HG02610 (cell line): Measurements from ENCODE around the gene MYL6B.
"Not testable (repeated sequence)": the region's sequence is repeated elsewhere in the genome, so short reads cannot be mapped to it uniquely, and the experiment has no call there.

ENCODE experiments used
- ATAC-seq: cut with Tn5 transposase; IDR thresholded peaks from one replicate; pipeline ENCODE4 v1.9.1; 2021; ENCODE audit warnings: mild to moderate bottlenecking, moderate library complexity; ENCODE audit not compliant: unreplicated experiment

The MYL6B gene

GRCh38 chr12:56152132-56152755, at the start of gene MYL6B:
TSS of gene MYL6B (plus strand) at chr12:56152587. CDS start at chr12:56153919, 1,332 bp downstream.
- ATAC-seq, result peak; percentile 86

GRCh38 chr12:56102683-56103065, 49.7 kb upstream of the MYL6B start:
- no peak for ATAC-seq

DNA sequence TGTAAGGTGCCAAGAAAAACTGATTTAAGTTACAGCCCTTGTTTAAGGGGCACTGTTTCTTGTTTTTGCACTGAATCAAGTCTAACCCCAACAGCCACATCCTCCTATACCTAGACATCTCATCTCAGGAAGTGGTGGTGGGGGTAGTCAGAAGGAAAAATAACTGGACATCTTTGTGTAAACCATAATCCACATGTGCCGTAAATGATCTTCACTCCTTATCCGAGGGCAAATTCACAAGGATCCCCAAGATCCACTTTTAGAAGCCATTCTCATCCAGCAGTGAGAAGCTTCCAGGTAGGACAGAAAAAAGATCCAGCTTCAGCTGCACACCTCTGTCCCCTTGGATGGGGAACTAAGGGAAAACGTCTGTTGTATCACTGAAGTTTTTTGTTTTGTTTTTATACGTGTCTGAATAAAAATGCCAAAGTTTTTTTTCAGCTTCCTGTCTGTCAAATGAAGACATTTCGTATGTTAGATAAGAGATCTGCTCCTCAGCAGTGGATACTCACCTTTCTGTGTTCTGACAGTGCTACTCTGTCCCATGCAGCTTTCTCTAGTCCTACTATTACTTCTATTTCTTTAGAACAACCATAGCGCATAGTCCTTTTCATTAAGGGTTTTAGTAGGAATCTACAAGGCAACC, 49.2 kb upstream of the MYL6B start:
- ATAC-seq, result no peak

GRCh38 chr12:56103823-56104108, 48.6 kb upstream of the MYL6B start:
- ATAC-seq, result no peak

GRCh38 chr12:56104109-56104814, 48.1 kb upstream of the MYL6B start, which contains the start of gene PA2G4:
TSS of gene PA2G4 (plus strand) at chr12:56104559. CDS start at chr12:56104738, 179 bp downstream.
- ATAC-seq, result peak; percentile 94

DNA sequence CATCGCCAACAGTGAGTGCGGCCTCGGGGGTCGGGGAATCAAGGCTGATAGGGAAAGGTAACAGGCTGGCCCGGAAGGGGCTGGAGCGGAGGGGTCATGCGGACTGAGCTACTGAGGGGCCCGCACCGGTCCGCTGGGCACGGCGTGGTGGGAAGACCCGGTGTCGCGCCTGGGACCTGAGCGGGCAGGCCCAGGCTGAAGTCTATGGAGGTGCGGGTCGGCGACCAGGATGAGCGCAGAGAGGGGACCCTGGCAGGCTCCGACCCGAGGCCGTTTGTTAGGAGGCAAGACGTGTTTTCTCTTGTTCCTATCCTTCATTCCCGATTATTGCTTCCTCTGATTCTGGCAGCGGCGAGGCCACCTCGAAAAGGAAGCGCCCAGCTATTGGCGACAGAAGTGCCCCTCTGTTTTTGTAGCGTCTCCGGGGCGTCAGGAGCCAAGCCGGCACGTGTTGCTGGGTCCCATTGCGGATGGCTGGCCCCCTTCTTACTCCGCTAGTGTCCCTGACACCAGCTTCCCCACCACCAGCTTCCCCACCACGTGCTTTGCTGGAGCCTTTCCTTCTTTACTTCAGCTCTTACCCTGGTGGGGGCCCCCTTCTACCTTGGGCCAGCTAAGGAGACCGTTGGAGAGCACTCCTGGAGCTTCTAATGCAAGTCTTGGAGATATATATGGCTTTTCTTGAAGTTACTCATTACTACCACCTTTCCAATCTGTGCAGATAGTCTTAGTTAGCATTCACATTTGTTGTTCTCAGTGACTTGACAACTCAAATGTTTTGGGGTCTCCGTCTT, 47.4 kb upstream of the MYL6B start:
- ATAC-seq, result peak; percentile 9

DNA sequence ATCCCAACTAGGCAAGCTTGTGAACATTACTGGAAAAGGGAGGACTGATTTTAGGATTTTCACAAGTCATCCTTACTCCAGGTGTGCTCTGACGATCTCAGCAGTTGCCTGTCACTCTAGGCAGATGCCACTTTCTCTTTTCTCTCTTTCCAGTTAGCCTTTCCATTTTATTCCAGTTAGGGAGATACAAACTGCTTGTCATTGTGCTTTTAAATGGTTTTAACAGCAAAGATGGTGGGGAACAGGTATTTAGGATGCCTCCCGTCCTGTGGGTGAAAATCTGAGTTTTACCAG, 46.8 kb upstream of the MYL6B start:
- ATAC-seq, result no peak

- ATAC-seq, result no peak
These were observed 45.1 kb upstream of the MYL6B start for GRCh38 chr12:56107242-56107641.

DNA sequence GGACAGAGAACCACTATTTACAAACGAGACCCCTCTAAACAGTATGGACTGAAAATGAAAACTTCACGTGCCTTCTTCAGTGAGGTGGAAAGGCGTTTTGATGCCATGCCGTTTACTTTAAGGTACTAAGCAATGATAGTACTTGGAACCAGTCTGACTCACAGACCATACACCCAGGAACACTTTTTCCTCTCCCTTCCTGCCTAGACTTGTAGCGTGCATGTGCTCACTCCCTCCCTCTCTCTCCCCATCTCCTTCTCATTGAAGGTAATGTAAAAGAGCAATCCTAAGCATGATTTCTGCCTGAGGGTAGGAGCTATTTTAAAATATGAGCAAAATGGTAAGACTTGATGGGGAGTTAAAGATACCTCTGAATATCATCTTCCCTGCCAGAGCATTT, 41.8 kb upstream of the MYL6B start:
- no peak for ATAC-seq

- no peak for ATAC-seq
These were observed 38.3 kb upstream of the MYL6B start for GRCh38 chr12:56114084-56114483.

GRCh38 chr12:56115329-56115728, 37.1 kb upstream of the MYL6B start:
- ATAC-seq, result no peak

DNA sequence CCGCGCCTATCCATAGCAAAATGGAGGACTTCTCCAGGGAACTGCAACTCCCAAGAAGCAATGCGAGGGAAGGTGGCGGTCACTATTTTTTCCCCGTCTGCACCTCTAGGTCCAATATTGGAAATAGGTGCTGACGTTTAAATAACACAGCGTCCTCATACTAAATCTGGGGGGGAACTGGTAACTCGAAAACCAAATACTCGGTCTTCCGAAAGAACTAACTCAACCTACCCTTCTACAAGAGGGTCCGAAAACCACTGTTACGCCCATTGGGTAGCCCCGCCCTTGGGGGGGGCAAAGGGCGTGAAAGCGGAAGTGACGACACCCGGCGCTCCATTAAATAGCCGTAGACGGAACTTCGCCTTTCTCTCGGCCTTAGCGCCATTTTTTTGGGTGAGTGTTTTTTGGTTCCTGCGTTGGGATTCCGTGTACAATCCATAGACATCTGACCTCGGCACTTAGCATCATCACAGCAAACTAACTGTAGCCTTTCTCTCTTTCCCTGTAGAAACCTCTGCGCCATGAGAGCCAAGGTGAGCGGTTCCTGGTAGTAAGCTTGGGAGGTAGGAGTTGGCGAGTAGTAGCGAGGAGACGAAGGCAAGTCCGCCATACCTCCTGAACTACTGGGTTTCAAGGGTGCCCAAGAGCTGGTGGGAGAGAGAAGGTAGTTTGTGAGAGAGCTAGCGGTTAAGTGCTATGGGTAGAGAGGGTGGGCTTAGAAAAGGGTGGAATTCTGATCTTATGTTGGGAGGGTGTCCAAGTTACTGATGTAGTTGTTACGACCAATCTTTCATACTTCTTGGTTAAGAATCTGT, 35.9 kb upstream of the MYL6B start, which contains the start of gene RPL41:
Gene RPL41, plus strand, starts transcription at position 367 of the 815 bp plus-strand sequence.
- peak; percentile 43 for ATAC-seq

DNA sequence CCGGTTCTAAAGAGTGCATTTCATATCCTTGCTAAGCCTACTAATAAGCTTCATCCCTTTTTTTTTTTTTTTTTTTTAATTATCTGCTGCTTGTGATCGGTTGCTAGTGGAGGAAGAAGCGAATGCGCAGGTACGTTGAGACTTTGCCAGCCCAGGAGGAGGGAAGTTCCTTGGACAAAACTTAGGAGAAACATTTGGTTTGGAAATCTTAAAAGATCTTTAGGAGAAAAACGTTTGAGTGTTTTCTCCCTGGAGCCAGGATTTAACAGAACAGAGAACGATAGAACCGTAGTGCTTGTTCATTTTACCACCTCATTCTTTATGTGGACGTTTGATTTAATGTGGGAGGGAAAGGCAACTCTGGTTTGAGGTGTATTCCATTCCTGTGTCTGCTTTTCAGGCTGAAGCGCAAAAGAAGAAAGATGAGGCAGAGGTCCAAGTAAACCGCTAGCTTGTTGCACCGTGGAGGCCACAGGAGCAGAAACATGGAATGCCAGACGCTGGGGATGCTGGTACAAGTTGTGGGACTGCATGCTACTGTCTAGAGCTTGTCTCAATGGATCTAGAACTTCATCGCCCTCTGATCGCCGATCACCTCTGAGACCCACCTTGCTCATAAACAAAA, 35.2 kb upstream of the MYL6B start:
- ATAC-seq, result not testable (repeated sequence)

DNA sequence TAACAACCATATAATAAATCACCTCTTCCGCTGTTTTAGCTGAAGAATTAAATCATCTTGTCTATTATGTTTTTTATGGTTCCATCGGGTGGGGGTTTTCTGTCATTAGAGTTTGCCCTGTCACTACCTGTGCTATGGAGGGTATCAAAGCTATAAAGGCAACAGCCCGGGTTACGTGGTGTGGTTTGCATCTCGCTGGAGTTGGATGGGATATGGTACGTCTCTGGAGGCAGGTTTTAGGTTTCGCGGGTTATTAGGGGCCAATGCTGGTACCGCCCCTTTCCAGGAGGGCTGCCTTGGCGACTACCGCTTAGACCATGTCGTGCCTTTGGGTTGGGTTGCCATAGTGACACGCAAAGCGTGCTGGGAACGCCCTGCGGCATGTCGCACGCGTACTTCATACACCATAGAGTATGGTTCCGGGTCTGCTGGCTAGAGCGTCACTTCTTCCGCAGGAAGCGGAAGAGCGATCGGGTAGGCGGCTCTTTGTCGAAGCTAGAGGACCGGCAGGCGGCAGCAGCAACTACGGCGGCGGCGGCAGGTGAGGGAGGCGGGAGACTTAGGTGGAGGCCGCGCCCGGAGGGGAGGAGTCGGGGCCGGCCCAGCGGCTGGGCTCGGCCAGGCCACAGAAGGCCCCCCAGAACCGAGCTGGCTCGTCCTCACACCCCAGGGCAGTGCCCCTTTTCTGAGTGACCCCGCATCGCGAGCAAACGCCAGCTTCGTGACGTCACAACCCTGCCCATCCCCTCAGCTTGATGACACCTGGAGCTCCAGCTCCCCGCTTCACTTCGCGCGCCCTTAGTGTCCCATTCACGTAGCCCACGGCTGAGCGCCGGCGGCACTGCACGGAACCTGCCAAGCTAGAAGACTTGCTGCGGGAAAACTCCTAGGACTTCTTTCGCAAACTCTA, 34.4 kb upstream of the MYL6B start, which contains the start of gene ZC3H10:
Gene ZC3H10, plus strand, starts transcription at position 489 of the 910 bp plus-strand sequence. CDS start 2,297 bp downstream, outside the sequence.
- peak; percentile 79 for ATAC-seq

DNA sequence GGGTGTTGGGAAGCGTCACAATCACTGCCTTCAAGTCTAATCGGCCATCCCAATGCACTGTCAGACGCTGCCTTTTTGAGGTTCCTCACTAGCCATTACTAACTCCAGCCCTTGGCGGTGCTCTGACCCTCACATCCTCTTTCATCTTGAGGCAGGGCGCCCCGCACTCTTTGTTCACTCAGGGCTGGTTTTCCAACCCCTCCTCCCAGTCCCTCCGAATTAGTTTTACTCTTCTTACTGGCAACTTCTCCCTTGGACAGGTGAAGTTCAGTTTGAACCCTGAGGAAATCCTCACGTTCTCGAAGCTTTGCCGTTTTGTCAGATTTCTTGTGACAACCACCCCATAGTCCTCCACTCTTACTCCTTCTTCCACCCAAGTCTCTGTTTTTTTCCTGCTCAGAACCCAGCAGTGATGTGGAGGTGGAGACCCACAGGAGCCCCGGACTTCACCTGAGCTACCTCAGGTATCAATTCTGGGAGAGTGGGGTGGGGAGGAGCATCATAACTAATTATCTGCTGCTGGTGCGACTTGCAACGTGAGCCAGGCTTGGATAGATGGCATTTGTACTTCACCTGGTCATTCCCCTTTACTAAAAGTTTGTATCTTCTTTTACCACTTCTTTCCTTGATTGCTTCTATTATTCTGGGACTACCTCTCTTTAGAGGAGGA, 33.6 kb upstream of the MYL6B start:
- ATAC-seq, result peak; percentile 2

- ATAC-seq, result no peak
These were observed 33.0 kb upstream of the MYL6B start for GRCh38 chr12:56119361-56119796.

GRCh38 chr12:56120158-56120846, 32.1 kb upstream of the MYL6B start:
- no peak for ATAC-seq
